Hematopoietic multipotent progenitor cell treated with erythropoietin and hydrocortisone succinate and interleukin-3 and kit ligand, for 4 days (in vitro differentiated cells): ENCODE data around the gene PEX14.

Experiments used
- DNase-seq: peaks from one replicate; pipeline ENCODE4 v3.0.0-alpha.2; 2015

The PEX14 gene

DNA sequence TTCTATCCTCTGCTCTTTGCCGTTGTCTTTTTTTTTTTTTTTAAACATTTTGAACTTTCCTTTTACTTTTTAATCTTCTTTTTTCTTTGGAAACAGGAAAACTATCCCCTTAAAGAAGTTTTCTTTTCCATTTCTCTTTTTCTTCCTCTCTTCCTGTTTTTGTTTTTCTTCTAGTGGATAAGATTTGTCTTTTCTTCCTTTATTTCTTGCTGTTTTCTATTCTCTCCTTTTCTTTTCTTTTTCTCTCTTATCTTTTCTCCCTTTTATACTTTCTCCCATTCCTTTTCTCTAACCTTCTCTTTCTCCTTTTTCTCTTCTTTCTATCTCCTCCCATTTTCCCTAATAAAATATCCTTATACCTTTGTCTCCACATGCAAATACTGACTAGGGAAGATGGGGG is 46.2 kb downstream of the PEX14 start:
- no peak for DNase-seq

DNA sequence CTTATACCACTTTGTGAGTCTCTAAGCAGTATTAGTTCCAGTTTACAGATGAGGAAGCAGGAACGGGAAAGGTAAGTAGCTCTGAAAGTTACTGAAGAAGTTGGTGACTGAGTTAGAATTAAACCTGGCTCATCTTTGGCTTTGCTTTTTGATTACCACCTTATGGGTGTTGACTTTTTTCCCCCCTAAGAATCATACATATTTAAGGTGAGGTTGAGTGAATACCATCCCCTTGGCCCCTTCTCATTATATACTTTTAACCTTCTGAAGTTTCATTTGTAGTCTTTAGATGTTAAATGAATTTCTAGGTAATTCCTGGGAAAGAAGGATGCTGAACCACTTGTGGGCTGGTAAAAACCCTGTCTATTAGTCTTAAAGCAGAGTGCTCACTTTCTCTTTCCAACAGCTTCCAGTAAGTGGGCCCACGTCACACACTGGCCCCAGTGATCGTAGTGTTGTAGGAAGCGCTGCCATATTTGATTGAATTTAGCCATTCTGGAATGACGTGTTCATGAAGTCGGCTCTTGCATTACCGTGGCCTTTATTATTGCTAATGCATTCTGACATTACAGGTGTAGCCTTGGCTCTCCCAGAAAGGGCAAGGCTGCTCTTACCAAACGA is 46.9 kb downstream of the PEX14 start:
- DNase-seq: no peak

DNA sequence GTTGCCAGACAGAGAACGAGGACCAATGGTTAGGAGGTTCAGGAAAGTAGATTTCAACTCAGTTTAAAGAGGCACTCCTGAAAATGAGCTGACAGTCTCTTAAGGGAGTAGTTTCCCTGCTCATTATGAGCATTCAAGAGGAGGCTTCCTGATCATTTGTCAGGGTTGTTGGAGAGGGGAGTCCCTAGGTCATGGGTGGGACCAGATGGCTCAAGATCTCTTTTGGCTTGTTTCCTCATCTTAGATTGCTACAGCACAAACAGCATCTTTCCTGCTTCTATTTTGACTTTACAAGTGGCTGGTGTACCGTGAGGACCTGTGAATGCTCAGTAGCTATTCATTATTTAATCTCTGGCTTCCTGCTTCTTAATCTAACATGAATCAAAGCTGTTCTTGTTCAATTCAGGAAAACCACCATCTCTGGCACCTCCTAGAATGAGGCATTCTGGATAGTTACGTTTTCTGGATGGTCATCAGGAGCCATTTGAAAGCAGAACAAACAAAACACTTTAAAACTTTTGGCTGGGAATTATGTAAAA is 47.6 kb downstream of the PEX14 start:
- DNase-seq: no peak

DNA sequence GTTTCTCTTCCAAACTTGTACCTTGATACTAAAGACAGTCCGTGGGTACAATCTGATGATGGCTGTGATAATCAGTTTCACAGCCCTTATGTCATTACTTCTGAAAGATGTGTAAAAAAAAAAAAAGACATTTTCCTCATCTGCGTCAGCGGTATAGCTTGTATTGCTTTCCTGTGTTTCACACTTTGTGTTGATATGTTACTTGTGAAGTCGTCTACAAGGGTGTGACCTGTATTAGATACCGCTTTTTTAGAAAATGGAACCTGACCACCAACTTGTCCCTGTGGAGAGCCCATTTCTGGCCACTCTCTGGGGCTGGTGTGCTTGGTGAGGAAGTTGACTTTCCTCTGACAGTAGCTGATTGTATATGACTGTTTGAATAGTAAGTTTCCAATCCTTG is 50.5 kb downstream of the PEX14 start:
- DNase-seq: no peak

DNA sequence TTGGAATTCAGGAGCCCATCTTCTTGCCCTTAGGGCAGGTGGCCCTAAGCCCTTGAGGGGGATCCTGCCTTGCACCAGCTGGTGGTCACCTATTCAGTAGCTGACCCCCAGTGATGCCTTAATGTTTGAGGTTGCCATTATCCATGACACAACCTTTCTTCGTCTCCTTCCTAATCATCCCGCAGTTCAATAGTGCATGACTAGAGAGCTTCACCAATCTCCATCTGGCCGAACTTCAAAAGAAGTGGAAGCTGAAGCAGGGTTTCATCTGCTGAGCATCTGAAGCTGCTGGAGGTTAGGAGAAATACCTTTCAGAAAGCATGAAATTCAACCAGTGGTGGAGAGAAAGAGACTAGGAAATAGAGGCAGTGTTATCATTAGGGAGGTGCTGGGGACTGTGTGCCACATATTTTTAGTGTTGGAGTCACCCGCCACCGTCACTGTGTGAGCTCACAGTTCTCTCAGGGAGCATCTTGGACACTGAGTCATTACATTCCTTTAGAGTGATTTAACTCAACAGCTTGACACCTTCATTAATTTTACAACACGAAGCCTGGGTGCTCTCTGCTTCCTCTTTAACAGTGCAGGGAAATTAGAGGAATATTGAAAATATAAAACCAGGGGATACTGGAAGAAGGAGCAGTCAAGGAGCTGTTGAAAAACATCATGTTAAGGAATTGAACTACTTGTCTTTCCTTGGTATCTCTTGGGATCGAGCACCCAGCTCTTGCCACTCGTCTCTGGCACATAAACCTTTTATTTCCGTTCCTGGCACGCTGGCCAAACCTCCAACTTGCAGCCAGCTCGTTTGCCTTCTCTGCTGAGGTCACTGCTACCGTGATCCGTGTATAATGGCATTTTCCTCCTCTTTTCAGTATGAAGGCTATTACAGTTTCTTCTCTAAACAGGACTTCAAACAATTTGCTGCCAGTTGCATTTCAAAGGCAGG is 53.6 kb downstream of the PEX14 start:
- DNase-seq: no peak

DNA sequence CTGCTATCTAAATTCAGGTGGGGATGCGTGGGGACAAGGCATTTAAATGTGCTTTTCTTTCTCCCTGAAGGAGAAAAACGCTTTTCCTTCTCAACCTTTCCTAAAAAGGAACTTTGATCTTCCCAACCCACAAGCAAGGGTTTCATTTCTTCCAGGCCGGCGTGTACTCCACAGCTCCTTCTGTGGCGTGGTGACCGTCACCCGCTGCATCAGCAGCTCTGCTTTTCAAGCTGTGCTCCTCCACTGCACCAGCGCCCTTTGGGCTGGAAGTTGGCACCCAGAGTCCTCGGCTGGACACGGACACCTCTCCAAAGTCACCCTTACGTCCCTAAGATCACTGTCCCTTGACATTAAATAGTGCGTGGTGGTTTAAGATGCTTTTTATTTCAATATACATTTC is 54.3 kb downstream of the PEX14 start:
- DNase-seq: no peak

DNA sequence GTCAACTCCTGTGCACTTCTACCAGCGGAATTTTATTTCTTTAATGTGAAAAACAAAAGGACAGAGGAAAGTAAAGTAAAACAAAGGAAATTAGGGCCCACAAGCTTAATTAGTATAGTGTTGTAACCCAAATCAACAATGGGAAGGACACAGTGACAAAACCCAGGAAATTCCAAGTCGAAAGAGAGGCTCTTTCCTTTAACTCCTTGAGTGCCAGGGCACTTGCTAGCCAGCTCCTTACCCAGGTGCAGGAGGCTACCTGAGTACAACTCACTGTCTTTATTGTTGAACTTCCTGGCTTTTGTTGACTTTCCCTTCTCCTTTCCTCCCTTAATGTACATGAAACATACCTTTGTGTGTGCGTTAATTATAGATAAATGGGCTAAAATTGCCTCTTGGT is 55.0 kb downstream of the PEX14 start:
- no peak for DNase-seq

DNA sequence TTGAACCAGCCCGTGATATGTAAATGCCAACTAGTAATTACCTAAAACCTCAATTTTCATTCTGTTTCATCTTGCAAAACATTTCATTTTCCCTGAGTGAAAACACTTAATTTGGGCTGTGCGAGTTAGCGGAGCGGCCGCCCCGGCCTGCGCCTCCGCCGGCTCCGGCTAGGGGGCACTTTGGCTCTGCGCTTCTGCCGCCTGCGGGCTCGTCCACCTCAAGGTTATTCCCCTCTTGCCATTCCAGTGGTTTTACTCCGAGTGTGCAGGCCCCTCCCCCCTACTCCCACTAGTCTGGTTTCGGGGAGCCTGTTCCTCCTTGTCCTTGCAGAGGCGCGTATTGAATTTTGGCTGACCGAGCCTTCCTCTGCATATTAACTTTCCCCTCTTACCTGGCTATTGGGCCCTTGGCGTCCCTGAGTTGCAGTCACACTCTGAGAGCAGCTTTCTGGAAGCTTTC is 55.6 kb downstream of the PEX14 start:
- peak; percentile 55 for DNase-seq

DNA sequence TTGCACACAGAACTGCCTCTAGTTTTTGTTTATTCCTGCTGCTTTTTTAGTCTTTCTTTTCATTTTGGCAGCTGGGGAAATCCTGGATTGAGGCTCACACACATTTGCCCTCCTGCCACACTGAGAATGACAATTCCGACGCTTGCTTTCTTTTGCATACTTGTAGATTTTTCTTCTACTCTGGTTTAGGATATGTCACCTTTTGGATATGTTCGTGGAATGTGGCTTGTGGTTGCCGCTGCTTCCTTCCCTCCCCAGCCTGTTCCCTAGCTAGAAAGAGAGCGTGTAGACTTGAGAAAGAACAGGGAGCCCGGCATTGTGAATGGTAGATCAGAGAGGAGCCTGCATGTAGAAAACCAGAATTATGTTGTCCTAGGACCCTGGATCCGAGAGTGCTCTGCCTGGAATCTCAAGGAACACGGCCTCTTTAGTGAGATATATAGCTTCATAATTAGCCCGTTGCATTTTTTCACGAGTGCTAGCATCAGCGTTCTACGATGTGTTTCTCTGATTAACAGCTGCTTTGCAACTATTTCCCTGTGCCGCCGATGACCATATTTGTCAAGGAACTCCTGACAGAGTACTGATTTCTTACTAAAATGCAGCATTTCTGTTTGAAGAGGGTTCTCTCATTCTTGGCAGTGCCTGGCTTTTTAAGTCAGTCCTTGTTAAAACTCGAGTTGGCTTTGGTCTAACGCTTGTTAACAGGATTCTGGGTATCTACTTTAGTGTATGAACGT is 56.2 kb downstream of the PEX14 start:
- no peak for DNase-seq

DNA sequence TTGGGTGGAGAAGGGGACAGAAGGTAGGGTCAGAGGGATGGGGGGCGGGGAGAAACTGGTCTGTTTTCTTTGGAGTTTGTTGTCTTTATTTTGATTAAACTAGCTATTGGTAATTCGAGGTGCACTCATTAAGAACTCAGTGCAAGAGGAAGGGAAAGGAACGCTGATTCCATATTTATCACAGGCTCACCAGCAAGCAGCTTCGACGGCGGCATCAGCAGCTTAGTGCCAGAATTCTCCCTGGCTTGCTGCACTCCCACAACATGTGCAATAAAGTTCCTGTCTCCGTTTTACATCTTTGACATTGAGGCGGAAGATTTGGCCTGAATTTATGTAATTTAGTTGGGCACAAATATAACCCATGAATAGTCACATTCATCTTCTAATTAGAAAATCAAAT is 57.6 kb downstream of the PEX14 start:
- DNase-seq: no peak

DNA sequence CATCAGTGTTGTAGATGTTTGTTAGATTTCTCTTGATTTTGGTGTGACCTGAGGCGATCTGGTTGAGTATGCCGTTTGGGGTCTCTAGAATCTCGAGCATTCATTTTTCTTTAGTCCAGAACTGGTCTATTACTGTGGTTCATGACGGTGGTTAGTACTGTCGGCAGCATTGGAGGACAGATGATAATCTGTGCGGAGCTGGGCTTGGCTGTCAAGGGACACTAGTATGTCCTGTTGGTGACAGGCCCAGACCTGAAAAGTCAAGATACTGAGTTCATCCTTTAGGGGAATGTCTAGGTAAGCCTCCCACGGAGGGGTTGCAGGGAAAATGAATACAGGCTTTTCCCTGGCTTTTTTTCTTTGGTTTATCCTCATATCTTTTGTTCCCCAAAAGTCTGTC is 59.8 kb downstream of the PEX14 start:
- DNase-seq: no peak

DNA sequence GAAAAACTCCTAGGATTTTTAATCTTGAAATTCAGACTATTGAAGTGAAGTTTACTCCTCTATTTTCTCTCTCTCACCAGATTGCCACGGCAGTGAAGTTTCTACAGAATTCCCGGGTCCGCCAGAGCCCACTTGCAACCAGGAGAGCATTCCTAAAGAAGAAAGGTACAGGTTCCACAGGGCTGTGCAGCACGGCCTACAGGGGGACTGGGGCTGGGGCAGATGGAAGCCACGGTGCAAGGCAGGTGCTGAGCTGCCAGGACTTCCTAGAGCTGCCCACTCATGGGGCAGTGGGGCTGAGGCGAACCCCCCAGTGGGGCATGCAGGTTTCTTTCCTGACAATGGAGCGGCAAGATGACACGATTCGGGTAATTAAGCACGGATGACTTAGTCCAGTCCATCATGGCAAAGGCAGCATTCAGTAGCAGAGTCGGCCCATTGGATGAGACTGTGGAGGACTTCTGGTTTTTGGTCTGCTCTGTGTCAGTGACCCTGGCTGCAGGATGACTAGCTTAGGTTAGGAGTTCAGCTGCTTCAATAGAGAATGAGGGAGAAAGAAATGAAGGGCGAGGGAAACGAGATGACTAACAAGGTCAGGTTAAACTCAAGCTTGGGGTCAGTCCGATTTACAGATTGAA is 61.5 kb downstream of the PEX14 start:
- no peak for DNase-seq

DNA sequence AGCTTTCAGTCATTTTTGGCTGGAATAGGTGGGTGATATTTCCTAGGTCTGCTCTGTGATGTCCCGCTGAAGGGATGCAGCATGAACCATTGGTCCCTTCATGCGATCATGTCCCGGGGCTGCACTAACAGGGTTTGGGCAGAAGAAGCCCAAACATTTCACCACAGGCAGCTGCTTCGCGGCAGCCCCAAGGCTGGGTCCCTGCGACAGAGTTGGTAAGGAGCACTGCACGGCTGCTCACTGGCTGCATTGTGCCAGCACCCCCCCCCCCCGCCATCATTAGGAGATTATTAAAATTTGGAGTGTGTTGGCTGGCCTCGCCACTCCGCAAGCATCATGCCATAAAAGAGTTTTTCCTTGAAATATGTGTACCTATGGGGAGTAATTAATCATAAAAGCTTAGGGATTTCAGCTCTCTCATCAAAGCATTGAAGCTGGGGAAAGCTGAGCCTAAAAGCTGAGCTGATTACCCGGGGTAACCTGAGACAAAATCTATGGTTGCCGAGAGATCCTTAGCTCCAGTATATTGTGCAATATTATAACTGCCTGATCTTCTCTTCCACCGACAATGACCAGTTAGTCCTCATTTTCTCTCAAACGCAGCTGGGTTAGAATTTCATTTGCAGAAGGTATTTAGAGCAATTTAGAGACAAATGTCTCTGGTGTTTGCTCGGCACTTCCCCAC is 62.5 kb downstream of the PEX14 start:
- no peak for DNase-seq

DNA sequence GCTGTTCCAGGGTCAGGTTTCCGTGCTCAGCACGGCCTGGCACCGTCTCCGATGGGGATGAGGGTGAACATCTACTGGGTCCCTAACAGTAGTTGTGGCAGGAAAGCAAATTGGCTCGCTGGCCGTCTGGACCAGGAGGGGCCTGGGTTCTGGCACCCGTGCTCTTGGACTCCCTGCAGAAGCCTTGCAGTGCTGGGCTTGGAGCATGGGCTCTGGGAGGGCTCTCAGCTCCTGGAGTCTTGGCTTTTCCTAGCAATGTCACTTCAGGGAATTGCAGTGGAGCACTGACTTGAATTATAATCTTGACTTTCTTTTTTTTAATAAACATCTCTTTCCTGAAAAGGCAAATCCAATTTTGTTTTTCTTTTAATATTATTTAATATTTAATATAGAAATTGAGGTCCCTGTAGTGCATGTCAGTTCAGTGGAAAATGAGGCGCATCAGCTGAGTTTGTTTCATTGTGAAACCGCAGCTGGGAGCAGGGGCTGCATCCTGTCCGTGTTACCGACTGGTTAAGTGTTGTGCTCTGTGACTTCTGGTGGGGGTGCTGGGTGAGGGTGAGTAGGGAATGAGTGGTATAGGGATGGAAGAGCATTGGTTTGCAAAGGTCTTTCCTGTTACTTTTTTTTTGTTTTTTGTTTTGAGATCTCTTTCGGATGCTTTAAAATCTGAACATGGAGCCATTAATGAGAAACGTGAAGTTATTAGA is 64.1 kb downstream of the PEX14 start:
- DNase-seq: no peak

DNA sequence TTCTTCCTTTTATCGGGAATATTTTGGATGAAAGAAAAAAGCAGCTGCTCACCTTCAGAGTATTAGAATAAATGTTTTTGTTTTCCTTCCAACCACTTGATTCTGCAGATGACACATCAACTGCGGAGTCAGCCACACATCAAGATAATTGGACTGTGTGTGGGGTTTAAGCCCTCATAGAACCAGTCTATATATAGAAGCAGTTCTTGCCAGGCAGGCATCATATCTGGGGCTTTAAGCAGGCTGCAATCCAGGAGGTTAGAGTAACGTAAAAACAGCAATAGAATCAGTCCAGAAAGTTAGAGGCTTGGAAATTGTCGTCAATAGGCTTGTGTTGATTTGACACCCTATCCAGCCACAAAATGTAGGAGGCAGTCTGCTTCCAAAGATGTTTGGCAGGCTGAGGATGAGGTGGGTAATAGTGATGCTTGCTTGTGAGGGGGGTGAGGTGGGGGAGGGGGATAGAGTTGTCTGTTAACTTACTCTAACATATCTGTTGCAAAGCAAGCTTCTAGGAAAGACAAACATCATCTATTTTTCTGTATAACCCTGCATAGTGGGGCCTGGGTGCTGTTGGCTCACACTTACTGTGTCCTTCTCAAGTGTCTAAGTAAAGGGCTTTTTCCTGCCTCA is 64.8 kb downstream of the PEX14 start:
- DNase-seq: peak; percentile 38

DNA sequence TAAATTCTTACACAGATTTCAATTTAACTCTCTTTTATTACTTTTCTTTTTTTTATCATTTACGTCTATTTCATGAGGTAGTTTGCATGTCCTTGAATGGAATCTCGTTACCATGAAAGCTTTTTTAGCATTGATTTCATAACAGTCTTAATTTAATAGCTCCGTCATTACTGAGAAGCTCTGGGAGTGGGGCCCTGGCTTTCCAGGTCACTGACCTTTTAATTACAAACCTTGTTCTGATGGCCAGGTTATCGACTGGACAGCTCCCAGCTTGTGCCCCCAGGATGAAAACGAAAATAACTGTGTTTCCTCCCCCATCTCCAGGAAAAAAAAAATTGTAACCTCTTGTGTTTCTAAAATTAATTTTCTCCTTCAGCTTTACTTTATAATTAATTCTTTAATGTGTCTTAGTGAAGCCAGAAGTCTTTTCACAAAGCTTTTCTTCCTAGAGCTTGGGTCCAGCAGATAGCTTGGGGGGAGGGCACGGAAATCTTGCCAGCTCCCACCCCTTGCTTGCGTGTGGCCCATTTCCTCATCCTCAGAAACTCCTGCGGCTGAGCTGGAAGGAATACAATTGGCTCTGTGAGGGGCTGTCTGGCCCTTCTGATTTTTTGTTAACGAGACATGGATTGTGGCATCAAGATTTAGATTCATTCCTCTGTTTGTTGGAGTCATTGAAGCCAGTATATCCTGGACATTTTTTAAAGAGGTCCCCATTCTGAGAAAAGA is 65.7 kb downstream of the PEX14 start:
- DNase-seq: no peak

DNA sequence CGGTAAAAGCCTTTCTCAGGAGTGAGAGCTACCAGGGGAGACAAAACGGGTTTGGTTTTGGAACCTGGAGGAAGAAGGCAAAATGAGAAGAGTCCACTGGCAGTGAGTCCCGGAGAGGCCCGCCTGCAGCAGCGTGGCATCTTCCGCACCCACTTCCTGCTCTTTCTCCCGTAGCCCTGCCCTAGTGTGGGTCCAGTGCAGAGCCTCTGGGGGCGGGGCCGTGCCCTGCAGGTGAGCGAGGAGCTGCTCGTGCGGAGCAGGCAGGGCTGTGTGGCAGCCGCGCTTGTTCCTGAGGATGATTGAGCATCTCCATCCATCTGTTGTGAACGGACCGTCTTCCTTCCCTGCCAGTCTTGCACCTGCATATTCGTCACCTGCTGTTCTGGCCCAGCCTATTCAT is 66.5 kb downstream of the PEX14 start:
- no peak for DNase-seq

DNA sequence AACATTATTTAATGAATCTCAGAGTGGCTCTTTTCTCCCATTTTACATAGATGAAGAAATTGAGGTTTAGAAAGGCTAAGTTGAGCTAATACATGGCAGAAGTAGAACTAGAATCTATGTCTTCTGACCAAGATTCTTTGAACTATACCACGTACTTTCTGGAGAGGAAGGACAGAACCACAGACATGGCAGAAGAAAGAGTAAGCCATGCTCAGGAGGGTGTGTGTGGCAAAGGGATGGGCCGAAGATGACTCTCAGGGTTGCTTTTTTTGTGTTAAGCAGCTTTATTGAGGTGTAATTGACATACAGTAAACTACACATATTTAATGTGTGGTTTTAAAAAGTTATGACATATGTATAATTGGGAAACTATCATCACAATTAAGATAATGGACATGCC is 69.5 kb downstream of the PEX14 start:
- DNase-seq: no peak

DNA sequence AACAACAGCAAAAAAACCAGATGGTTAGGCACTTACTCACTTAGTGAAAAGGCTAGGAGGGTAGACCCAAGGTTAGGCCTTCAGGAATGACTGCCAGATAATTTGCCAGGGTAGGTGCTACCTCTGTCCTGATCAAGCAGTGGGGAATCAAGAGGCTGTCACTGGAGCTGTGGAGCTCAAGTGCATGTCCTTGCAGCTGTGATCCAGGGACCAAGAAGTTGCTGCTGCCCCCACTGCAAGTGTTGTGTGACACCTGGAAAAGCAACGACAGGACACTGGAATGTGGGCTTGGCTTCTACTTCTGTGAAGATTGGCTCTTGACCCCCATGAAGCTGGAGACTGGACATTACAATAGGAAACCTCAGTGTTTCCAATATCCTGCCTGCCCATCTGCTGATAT is 72.1 kb downstream of the PEX14 start:
- DNase-seq: no peak

DNA sequence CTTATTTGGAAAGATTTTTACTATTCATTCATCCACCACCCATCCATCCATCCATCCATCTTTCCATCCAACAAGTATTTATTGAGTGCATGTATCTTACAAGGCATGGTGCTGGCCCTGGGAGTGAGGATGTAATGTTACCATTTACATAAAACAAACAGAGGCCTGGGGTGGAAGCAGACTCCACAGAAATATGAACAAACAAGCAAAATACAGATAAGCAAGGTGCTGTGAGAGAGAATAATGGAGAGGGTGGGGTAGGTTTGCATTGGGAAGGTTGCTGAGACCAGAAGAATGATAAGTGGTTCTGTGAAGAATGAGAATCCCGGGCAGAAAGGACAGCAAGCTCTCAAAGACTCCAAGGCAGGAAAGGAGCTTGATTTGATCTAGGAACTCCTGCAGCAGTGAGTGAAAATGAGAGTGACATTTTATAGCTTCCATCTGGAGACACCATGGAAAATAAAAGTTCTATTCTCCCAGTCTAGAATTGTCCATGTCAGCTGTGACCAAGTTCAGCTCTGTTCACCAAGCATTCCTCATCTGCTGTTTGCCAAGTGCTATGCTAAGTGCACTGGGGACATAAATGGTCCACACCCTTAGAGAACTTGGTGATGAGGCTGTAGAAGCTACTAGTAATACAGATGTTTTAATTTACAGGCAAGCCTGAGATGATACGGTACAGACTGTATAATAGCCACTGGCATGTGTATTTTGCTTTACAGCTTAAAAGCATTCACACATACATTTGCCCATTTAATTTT is 75.3 kb downstream of the PEX14 start:
- no peak for DNase-seq
